ENCODE data around the gene CARF.

- TF ChIP-seq POLR2A (IDR thresholded peaks at IDR 0.05) (no peak), CTCF (IDR thresholded peaks at IDR 0.05 in 8 of 11, conservative IDR thresholded peaks at IDR 0.05 in 3 of 11) (no peak), POLR2AphosphoS5 (IDR thresholded peaks at IDR 0.05) (no peak)
Observed at GRCh38 chr2:202885190-202885589, 26.9 kb upstream of the CARF start.

Measured in spleen (tissue), 7 donors.